Breast epithelium (tissue), 4 donors: Measurements from ENCODE around the gene RPH3AL. TPM values are rescaled to one million over a fixed set of nuclear protein-coding genes. Genes with fewer than 3 reads are reported as not detected.

Experiments used
- DNase-seq, 2 donors: peaks; one replicate each; pipeline ENCODE4 v3.0.0-alpha.2; 2019; ENCODE audit warnings: low spot score in 2 of 2
- H3K27ac ChIP-seq, 2 donors: fragments of 200-600 bp; sonication (generic) in 1 of 2; one replicate each; pipeline ENCODE4 v1.5.1; 2016 to 2019; ENCODE audit warnings: mild to moderate bottlenecking in 1 of 2
- H3K27me3 ChIP-seq, 2 donors: fragments of 200-600 bp; sonication (generic) in 1 of 2; one replicate each; pipeline versions ENCODE4 v1.5.1 to v1.6.0; 2017 to 2019; ENCODE audit warnings: control low read depth in 1 of 2, mild to moderate bottlenecking in 1 of 2
- H3K36me3 ChIP-seq: fragments of 200-600 bp; one replicate; pipeline ENCODE4 v1.5.1; 2019
- H3K4me1 ChIP-seq, 2 donors: fragments of 200-600 bp; sonication (generic); one replicate each; pipeline ENCODE4 v1.5.1; 2016 to 2019; ENCODE audit warnings: control low read depth in 1 of 2
- H3K4me3 ChIP-seq, 3 donors: fragments of 200-600 bp; sonication (generic); 1 replicate in 2 of 3; 2 replicates in 1 of 3; pipeline ENCODE4 v1.5.1; 2016 to 2019; ENCODE audit warnings: mild to moderate bottlenecking in 3 of 3, moderate library complexity in 2 of 3
- H3K9me3 ChIP-seq, 2 donors: fragments of 200-600 bp; sonication (generic) in 1 of 2; one replicate each; pipeline ENCODE4 v1.5.1; 2016 to 2019; ENCODE audit warnings: control low read depth in 1 of 2
- CTCF ChIP-seq, 3 donors: fragments of 450-650 bp; IDR thresholded peaks; one replicate each; pipeline ENCODE4 v1.5.1; 2016 to 2017; ENCODE audit warnings: antibody characterized with exemption in 3 of 3, mild to moderate bottlenecking in 3 of 3, moderate library complexity in 3 of 3
- POLR2A ChIP-seq: fragments of 450-650 bp; IDR thresholded peaks from one replicate; pipeline ENCODE4 v1.6.1; 2016; ENCODE audit warnings: antibody characterized with exemption, mild to moderate bottlenecking, moderate library complexity
- POLR2AphosphoS5 ChIP-seq, 3 donors: sonication (generic); formaldehyde crosslinking; IDR thresholded peaks; one replicate each; pipeline ENCODE4 v1.6.1; 2017; ENCODE audit warnings: antibody characterized with exemption in 3 of 3
- intact Hi-C: fragments of 100-400 bp; cut with DNase I; formaldehyde crosslinking; loops from one replicate; pipeline ENCODE4 v1.15.1; 2023; ENCODE audit warnings: low total_unique reads
- total RNA-seq, 3 donors: library from RNA; depleted of rRNA; stranded (reverse); fragments of >200 nt; gene quantifications; one replicate each; pipeline ENCODE4 v1.1.0, GENCODE V29; 2016

RPH3AL gene
- total RNA-seq, 3 donors from 2014 or later = 9.6 to 15.7 (median 15.4) TPM

- intact Hi-C loops = no loop called here
- no peaks in the 10 kb centered on the region for H3K9me3 ChIP-seq
- H3K36me3 ChIP-seq = no peaks in the 10 kb centered on the region
- no peak overlapping the region for H3K27ac ChIP-seq
- peak in 1 of 2 donors; percentile 37 for DNase-seq
- no peak overlapping the region for H3K4me3 ChIP-seq
- no peaks in the 10 kb centered on the region for H3K27me3 ChIP-seq
- TF ChIP-seq POLR2A (no peak), CTCF (IDR thresholded peaks at IDR 0.05) (no peak), POLR2AphosphoS5 (IDR thresholded peaks at IDR 0.05) (no peak)
- no peaks in the 10 kb centered on the region for H3K4me1 ChIP-seq
Observed at GRCh38 chr17:281365-281999, 71.1 kb downstream of the RPH3AL start.

GRCh38 chr17:280901-281300 is 71.7 kb downstream of the RPH3AL start:
- no peaks in the 10 kb centered on the region for H3K27me3 ChIP-seq
- H3K36me3 ChIP-seq = no peaks in the 10 kb centered on the region
- TF ChIP-seq CTCF (IDR thresholded peaks at IDR 0.05) (no peak), POLR2A (no peak), POLR2AphosphoS5 (IDR thresholded peaks at IDR 0.05) (no peak)
- no peaks in the 10 kb centered on the region for H3K9me3 ChIP-seq
- H3K27ac ChIP-seq = no peak overlapping the region
- intact Hi-C loops = no loop called here
- no peak overlapping the region for H3K4me3 ChIP-seq
- no peaks in the 10 kb centered on the region for H3K4me1 ChIP-seq
- DNase-seq = peak in 1 of 2 donors; percentile 47

- Histone ChIP-seq H3K4me1 (no peaks in the 10 kb centered on the region), H3K27me3 (no peaks in the 10 kb centered on the region), H3K4me3 (no peak overlapping the region), H3K9me3 (no peaks in the 10 kb centered on the region), H3K27ac (peak overlapping the region in 1 of 2 donors; percentile 30), H3K36me3 (no peaks in the 10 kb centered on the region)
- TF ChIP-seq CTCF (IDR thresholded peaks at IDR 0.05) = no peak
- no peak for TF ChIP-seq POLR2AphosphoS5 (IDR thresholded peaks at IDR 0.05)
- TF ChIP-seq POLR2A = no peak
- intact Hi-C loops = no loop called here
- DNase-seq = no peak
Observed at GRCh38 chr17:280216-280615, 72.4 kb downstream of the RPH3AL start.

GRCh38 chr17:279776-280175 is 72.8 kb downstream of the RPH3AL start:
- no peaks in the 10 kb centered on the region for H3K4me1 ChIP-seq

More at GRCh38 chr17:279776-280175, 72.8 kb downstream of the RPH3AL start:
- no peak for DNase-seq
- Histone ChIP-seq H3K9me3 (no peaks in the 10 kb centered on the region), H3K4me3 (no peak overlapping the region), H3K36me3 (no peaks in the 10 kb centered on the region), H3K27me3 (no peaks in the 10 kb centered on the region), H3K27ac (peak overlapping the region in 1 of 2 donors; percentile 30)
- TF ChIP-seq CTCF (IDR thresholded peaks at IDR 0.05) (no peak), POLR2AphosphoS5 (IDR thresholded peaks at IDR 0.05) (no peak), POLR2A (no peak)
- intact Hi-C loops = no loop called here
